GM19395 (cell line): ENCODE data around the gene IFNL4.
"Not testable (repeated sequence)": the region's sequence is repeated elsewhere in the genome, so short reads cannot be mapped to it uniquely, and the experiment has no call there.

Experiments used
- ATAC-seq: cut with Tn5 transposase; IDR thresholded peaks from one replicate; pipeline ENCODE4 v1.9.1; 2021; ENCODE audit warnings: mild to moderate bottlenecking, moderate library complexity; ENCODE audit not compliant: unreplicated experiment

Gene IFNL4

GRCh38 chr19:39230096-39230764, 18.4 kb downstream of the IFNL4 start:
- ATAC-seq = no peak

GRCh38 chr19:39224910-39225309, 23.7 kb downstream of the IFNL4 start:
- no peak for ATAC-seq

- no peak for ATAC-seq
These were observed 24.9 kb downstream of the IFNL4 start for GRCh38 chr19:39223703-39224279.

GRCh38 chr19:39219108-39219507, 29.5 kb downstream of the IFNL4 start:
- not testable (repeated sequence) for ATAC-seq

- ATAC-seq = no peak
These were observed 30.2 kb downstream of the IFNL4 start for GRCh38 chr19:39218230-39219007.

GRCh38 chr19:39217094-39217493, 31.6 kb downstream of the IFNL4 start:
- ATAC-seq = no peak

GRCh38 chr19:39215323-39215722, 33.3 kb downstream of the IFNL4 start:
- not testable (repeated sequence) for ATAC-seq

- ATAC-seq = no peak
These were observed 36.3 kb downstream of the IFNL4 start for GRCh38 chr19:39212375-39212742.

- ATAC-seq = no peak
These were observed 36.8 kb downstream of the IFNL4 start for GRCh38 chr19:39211731-39212374.

- ATAC-seq = no peak
These were observed 39.5 kb downstream of the IFNL4 start for GRCh38 chr19:39209196-39209595.

- ATAC-seq = no peak
These were observed 40.4 kb downstream of the IFNL4 start for GRCh38 chr19:39208175-39208795.

- no peak for ATAC-seq
These were observed 41.3 kb downstream of the IFNL4 start for GRCh38 chr19:39207293-39207836.

GRCh38 chr19:39206122-39206521, 42.5 kb downstream of the IFNL4 start:
- ATAC-seq = no peak

GRCh38 chr19:39205449-39205764, 43.2 kb downstream of the IFNL4 start:
- no peak for ATAC-seq

- ATAC-seq = no peak
These were observed 45.0 kb downstream of the IFNL4 start, which contains the start of gene SYCN for GRCh38 chr19:39203372-39204341. Gene SYCN (minus strand): TSS chr19:39204263. CDS start chr19:39204254, 9 bp downstream.

GRCh38 chr19:39202998-39203355, 45.7 kb downstream of the IFNL4 start:
- ATAC-seq = no peak

- no peak for ATAC-seq
These were observed 47.9 kb downstream of the IFNL4 start for GRCh38 chr19:39200803-39201115.

GRCh38 chr19:39200066-39200802, 48.4 kb downstream of the IFNL4 start:
- ATAC-seq = no peak

- ATAC-seq = no peak
These were observed 49.6 kb downstream of the IFNL4 start for GRCh38 chr19:39199025-39199424.
